ENCODE data around the gene GLP2R. TPM values are rescaled to one million over a fixed set of nuclear protein-coding genes. Genes with fewer than 3 reads are reported as not detected.

The GLP2R gene
- not detected in 2 replicates for polyA plus RNA-seq (2012; rRNA removed)
- polyA plus RNA-seq (2012; cell fraction: cytosol; rRNA removed), result not detected in 2 replicates
- polyA plus RNA-seq (2012; cell fraction: nucleus; rRNA removed), result not detected in 2 replicates

- H3K9ac ChIP-seq, result no peak within 1 kb of the TSS
- WGBS (ENCODE audit: low lambda C conversion rate), result 24% methylated on average over 10 of the region's 21 CpGs
- no peaks in the 10 kb centered on the region for H3K9me3 ChIP-seq
- no peak within 1 kb of the TSS for H3K4me3 ChIP-seq (ENCODE audit: low read depth in 2 of 2, low read length in 1 of 2)
- H3K27ac ChIP-seq (ENCODE audit: low read depth in 2 of 2, low read length in 1 of 2), result no peak within 1 kb of the TSS
- H2AFZ ChIP-seq (ENCODE audit: low read depth), result no peak within 1 kb of the TSS
- POLR2A ChIA-PET, result no interaction called here
- H3K27me3 ChIP-seq (ENCODE audit: insufficient read depth), result peaks cover 10% of the 10 kb centered on the region; the same call in 1 of the 2 replicates
- H3K79me2 ChIP-seq (ENCODE audit: insufficient read depth), result no peaks in the 10 kb centered on the region
- no peaks in the 10 kb centered on the region for H3K9me2 ChIP-seq
- no peaks in the 10 kb centered on the region for H4K20me1 ChIP-seq (ENCODE audit: insufficient read depth)
- no peaks in the 10 kb centered on the region for H3F3A ChIP-seq (replicated peaks; ENCODE audit: insufficient read depth)
- DNase-seq, result no peak
- H3K4me1 ChIP-seq (ENCODE audit: control insufficient read depth in 1 of 2, insufficient read depth in 2 of 2, low read depth in 1 of 2, low read length in 1 of 2), result no peaks in the 10 kb centered on the region
- TF ChIP-seq REST (IDR thresholded peaks at IDR 0.05; ENCODE audit: low read depth, low read length) (no peak), USF1 (IDR thresholded peaks at IDR 0.05; ENCODE audit: borderline replicate concordance, low read depth) (no peak), SIN3A (IDR thresholded peaks at IDR 0.05; ENCODE audit: borderline replicate concordance, low read depth, low read length) (no peak), FOXJ3 (CRISPR knock-in tag; IDR thresholded peaks at IDR 0.05) (no peak)
- CTCF ChIA-PET, result no interaction called here
- no peak within 1 kb of the TSS for H3K4me2 ChIP-seq
- no peaks in the 10 kb centered on the region for H3K36me3 ChIP-seq (replicated peaks in 1 of 2; ENCODE audit: control insufficient read depth in 1 of 2, insufficient read depth in 2 of 2, low read length in 1 of 2)
These were observed at the start of gene GLP2R for GRCh38 chr17:9825641-9826150. Gene GLP2R, plus strand, starts transcription at chr17:9825924. Its CDS starts 140 bp downstream, at chr17:9826064.

- POLR2A ChIA-PET, result no interaction called here
- TF ChIP-seq USF1 (IDR thresholded peaks at IDR 0.05; ENCODE audit: borderline replicate concordance, low read depth), result no peak
- TF ChIP-seq TEAD4 (IDR thresholded peaks at IDR 0.05; ENCODE audit: borderline replicate concordance, insufficient read depth), result no peak
- whole genome bisulfite sequencing (ENCODE audit: low lambda C conversion rate), result 13% methylated on average over 9 of the region's 9 CpGs
- Histone ChIP-seq H3K4me3 (ENCODE audit: low read depth in 2 of 2, low read length in 1 of 2) (no peak overlapping the region), H3K9me2 (no peaks in the 10 kb centered on the region), H3K9me3 (no peaks in the 10 kb centered on the region), H3K4me1 (ENCODE audit: control insufficient read depth in 1 of 2, insufficient read depth in 2 of 2, low read depth in 1 of 2, low read length in 1 of 2) (no peaks in the 10 kb centered on the region), H4K20me1 (ENCODE audit: insufficient read depth) (no peaks in the 10 kb centered on the region), H3K27ac (ENCODE audit: low read depth in 2 of 2, low read length in 1 of 2) (no peak overlapping the region), H3K36me3 (replicated peaks in 1 of 2; ENCODE audit: control insufficient read depth in 1 of 2, insufficient read depth in 2 of 2, low read length in 1 of 2) (no peaks in the 10 kb centered on the region), H3K79me2 (ENCODE audit: insufficient read depth) (no peaks in the 10 kb centered on the region), H3K27me3 (ENCODE audit: insufficient read depth) (peaks cover 39% of the 10 kb centered on the region), H2AFZ (ENCODE audit: low read depth) (no peak overlapping the region), H3K4me2 (no peak overlapping the region), H3F3A (replicated peaks; ENCODE audit: insufficient read depth) (no peaks in the 10 kb centered on the region), H3K9ac (no peak overlapping the region)
- CTCF ChIA-PET, result no interaction called here
- no peak for DNase-seq
These were observed 48.8 kb upstream of the GLP2R start for GRCh38 chr17:9776911-9777310.
